Esophagus squamous epithelium (tissue), 5 donors: ENCODE measurements around the gene UQCRC2. TPM values are rescaled to one million over a fixed set of nuclear protein-coding genes. Genes with fewer than 3 reads are reported as not detected.

Experiments used
- DNase-seq: peaks from one replicate; lab custom pipeline; 2025; lab: John Stamatoyannopoulos, UW
- H3K27ac ChIP-seq, 4 donors: fragments of 200-600 bp; sonication (generic); one replicate each; pipeline ENCODE4 v1.5.1; 2016 to 2019; ENCODE audit warnings: mild to moderate bottlenecking in 1 of 4
- H3K27me3 ChIP-seq, 4 donors: fragments of 200-600 bp; sonication (generic); 1 replicate in 3 of 4; 2 replicates in 1 of 4; pipeline versions ENCODE4 v1.5.1 to v1.6.0; 2017 to 2021; ENCODE audit warnings: antibody characterized with exemption in 1 of 4
- H3K36me3 ChIP-seq, 3 donors: fragments of 200-600 bp; sonication (generic); one replicate each; pipeline ENCODE4 v1.5.1; 2016 to 2019
- H3K4me1 ChIP-seq, 3 donors: fragments of 200-600 bp; sonication (generic); one replicate each; pipeline ENCODE4 v1.5.1; 2017 to 2019
- H3K4me3 ChIP-seq, 4 donors: fragments of 200-600 bp; sonication (generic); 1 replicate in 3 of 4; 2 replicates in 1 of 4; pipeline ENCODE4 v1.5.1; 2016 to 2019; ENCODE audit warnings: mild to moderate bottlenecking in 2 of 4, moderate library complexity in 1 of 4
- H3K9me3 ChIP-seq, 3 donors: fragments of 200-600 bp; sonication (generic); one replicate each; pipeline ENCODE4 v1.5.1; 2016 to 2019
- POLR2A ChIP-seq, 4 donors: fragments of 450-650 bp; IDR thresholded peaks; one replicate each; pipeline ENCODE4 v1.6.1; 2017; ENCODE audit warnings: antibody characterized with exemption in 4 of 4, mild to moderate bottlenecking in 4 of 4, moderate library complexity in 3 of 4
- WGBS, 2 donors: methylation state at CpG; one replicate each; pipeline ENCODE4 v1.1.5; 2018; 5-methylcytosine and 5-hydroxymethylcytosine counted together
- intact Hi-C: fragments of 100-400 bp; cut with DNase I; formaldehyde crosslinking; loops from one replicate; pipeline ENCODE4 v1.15.0; 2022
- total RNA-seq, 4 donors: library from RNA; depleted of rRNA; stranded (reverse); fragments of >200 nt; gene quantifications; one replicate each; pipeline ENCODE4 v1.1.0, GENCODE V29; 2016
- TF ChIP-seq, protein P1 (sequence below), 6 experiments: fragments of 450-650 bp in 4 of 6; fragments of 200-600 bp in 2 of 6; sonication (generic) in 2 of 6; IDR thresholded peaks; one replicate each; pipeline ENCODE4 v1.5.1; 2016 to 2019; ENCODE audit warnings: antibody characterized with exemption in 6 of 6, mild to moderate bottlenecking in 4 of 6, moderate library complexity in 4 of 6
- donor health status: DM: yes; HTN: yes; CAD: no.

The UQCRC2 gene
- total RNA-seq, 4 donors from 2014 or later: 107 to 207 (median 181) TPM

DNA sequence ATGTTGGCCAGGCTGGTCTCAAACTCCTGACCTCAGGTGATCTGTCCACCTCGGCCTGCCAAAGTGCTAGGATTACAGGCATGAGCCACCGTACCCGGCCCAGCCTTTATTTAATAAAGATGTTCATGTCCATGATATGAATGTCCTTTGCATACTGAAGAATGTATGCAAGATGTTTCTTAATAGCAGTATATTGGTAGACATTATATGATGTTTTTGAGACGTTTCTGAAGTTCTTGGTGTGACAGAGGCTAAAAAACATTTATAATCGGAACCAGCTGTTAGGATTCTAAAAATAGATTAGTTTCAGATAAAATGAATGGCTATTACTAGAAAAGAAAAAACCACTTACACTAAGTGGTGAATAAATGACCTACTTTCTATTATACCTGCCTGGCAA is 36.0 kb downstream of the UQCRC2 start:
- Histone ChIP-seq H3K4me3 (no peak overlapping the region), H3K9me3 (no peaks in the 10 kb centered on the region), H3K36me3 (peaks cover under 1 to 26% (median 8%) of the 10 kb centered on the region in 3 donors), H3K27me3 (no peaks in the 10 kb centered on the region), H3K4me1 (peaks cover 0 to 25% (median 0%) of the 10 kb centered on the region in 3 donors), H3K27ac (no peak overlapping the region)
- intact Hi-C loops: no loop called here
- TF ChIP-seq, protein P1, sequence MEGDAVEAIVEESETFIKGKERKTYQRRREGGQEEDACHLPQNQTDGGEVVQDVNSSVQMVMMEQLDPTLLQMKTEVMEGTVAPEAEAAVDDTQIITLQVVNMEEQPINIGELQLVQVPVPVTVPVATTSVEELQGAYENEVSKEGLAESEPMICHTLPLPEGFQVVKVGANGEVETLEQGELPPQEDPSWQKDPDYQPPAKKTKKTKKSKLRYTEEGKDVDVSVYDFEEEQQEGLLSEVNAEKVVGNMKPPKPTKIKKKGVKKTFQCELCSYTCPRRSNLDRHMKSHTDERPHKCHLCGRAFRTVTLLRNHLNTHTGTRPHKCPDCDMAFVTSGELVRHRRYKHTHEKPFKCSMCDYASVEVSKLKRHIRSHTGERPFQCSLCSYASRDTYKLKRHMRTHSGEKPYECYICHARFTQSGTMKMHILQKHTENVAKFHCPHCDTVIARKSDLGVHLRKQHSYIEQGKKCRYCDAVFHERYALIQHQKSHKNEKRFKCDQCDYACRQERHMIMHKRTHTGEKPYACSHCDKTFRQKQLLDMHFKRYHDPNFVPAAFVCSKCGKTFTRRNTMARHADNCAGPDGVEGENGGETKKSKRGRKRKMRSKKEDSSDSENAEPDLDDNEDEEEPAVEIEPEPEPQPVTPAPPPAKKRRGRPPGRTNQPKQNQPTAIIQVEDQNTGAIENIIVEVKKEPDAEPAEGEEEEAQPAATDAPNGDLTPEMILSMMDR (IDR thresholded peaks at IDR 0.05): no peak
- TF ChIP-seq POLR2A (IDR thresholded peaks at IDR 0.05): no peak
- 60 to 73% methylated on average over 5 of the region's 5 CpGs for WGBS, 2 donors
- no peak for DNase-seq

DNA sequence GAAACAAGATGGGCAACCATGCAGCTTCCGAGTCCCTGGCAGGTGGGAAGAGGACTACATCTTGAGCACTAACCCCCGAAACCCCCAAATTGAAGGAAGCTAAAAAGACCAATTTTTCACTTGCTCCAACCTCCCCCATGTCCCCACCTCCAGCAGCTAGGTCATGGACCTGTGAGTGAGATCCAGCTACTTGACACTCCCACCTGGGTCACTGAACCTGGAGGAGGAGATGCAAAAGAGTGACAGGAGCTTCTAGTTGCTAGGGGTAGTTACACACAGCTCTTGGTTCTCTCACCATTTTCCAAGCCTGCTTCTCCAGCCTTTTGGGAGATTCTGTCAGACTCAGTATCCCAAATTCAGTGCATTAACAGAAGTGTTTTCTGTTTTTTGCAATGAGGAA is 36.6 kb downstream of the UQCRC2 start:
- intact Hi-C loops: loop anchor here (10.0 kb wide), 1 partner anchor 195 kb away; no protein-coding TSS in a partner anchor
- H3K36me3 ChIP-seq: peaks cover 0 to 20% (median 2%) of the 10 kb centered on the region in 3 donors
- DNase-seq: no peak
- no peaks in the 10 kb centered on the region for H3K9me3 ChIP-seq
- no peaks in the 10 kb centered on the region for H3K27me3 ChIP-seq
- 84 to 100% methylated on average over 1 to 2 of the region's 2 CpGs for WGBS, 2 donors
- peaks cover 0 to 25% (median 0%) of the 10 kb centered on the region in 3 donors for H3K4me1 ChIP-seq
- no peak overlapping the region for H3K27ac ChIP-seq
- no peak for TF ChIP-seq POLR2A (IDR thresholded peaks at IDR 0.05)
- TF ChIP-seq, protein P1 (IDR thresholded peaks at IDR 0.05): no peak
- no peak overlapping the region for H3K4me3 ChIP-seq

DNA sequence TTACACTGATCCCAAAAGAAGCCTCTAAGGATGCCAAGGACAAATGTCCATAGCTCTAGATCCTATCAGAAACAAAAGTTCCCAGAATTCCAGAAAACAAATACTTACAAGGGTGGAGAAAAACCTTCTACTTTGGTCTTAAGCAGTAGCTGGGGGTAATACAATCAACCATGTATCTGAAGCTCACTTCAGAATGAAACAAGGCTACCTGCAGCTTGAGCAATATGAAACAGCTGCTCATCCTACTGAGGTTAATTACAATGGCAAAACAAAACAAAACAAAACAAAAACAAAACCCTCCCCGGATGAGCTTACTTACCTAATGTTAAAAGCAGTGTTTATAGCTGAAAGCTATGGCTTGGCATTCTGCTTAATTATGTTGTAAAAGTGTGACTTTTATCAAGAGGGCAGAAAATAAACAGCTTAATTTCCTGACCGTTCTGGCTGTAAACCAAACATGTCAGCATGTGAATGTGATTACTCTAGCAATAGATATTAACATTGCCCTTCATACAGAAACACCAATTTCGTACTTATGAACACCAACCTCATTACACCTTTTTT is 37.3 kb downstream of the UQCRC2 start:
- Histone ChIP-seq H3K27me3 (no peaks in the 10 kb centered on the region), H3K36me3 (peaks cover 0 to 13% (median 0%) of the 10 kb centered on the region in 3 donors), H3K4me1 (peaks cover 0 to 25% (median 0%) of the 10 kb centered on the region in 3 donors), H3K27ac (no peak overlapping the region), H3K9me3 (no peaks in the 10 kb centered on the region), H3K4me3 (no peak overlapping the region)
- DNase-seq: no peak
- TF ChIP-seq, protein P1 (IDR thresholded peaks at IDR 0.05): no peak
- TF ChIP-seq POLR2A (IDR thresholded peaks at IDR 0.05): no peak
- WGBS, 2 donors: 58 to 60% methylated on average over 3 of the region's 3 CpGs
- intact Hi-C loops: loop anchor here (10.0 kb wide), 1 partner anchor 194 kb away; no protein-coding TSS in a partner anchor

DNA sequence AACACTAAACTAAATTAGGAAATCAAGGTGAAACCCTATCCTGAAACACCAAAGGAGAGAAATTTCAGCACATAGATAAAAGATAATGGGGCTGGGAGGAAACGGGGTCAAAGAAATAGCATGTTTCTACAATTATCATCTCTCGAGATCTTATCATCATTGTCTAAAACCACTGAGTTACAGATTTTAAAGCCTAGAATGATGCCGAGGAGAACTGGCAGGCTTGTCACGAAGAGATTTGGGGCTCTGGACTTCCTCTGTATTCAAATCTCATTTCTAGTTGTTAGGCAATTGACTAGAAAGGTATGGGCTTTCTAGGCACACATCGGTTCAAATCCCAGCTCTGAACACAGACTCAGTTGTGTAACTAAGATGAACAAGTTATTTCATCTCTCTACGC is 38.5 kb downstream of the UQCRC2 start:
- no peak overlapping the region for H3K4me3 ChIP-seq
- TF ChIP-seq, protein P1 (IDR thresholded peaks at IDR 0.05): no peak
- no peak for TF ChIP-seq POLR2A (IDR thresholded peaks at IDR 0.05)
- intact Hi-C loops: loop anchor here (10.0 kb wide), 1 partner anchor 193 kb away; no protein-coding TSS in a partner anchor

DNA sequence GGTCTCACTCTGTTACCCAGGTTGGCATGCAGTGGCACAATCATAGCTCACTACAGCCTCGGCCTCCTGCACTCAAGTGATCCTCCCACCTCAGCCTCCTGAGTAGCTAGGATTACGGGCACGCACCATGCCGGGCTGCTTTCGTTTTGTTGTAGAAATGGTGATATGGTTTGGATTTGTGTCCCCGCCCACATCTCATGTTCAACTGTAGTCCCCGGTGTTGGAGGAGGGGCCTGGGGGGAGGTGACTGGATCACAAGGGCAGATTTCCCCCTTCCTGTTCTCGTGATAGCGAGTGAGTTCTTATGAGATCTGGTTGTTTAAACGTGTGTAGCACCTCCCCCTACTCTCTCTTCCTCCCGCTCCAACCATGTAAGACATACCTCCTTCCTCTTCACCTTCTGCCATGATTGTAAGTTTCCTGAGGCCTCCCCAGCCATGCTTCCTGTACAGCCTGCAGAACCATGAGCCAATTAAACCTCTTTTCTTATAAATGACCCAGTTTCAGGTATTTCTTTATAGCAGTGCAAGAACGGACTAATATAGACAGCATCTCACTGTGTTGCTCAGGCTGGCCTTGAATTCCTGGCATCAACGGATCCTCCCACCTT is 41.8 kb downstream of the UQCRC2 start:
- Histone ChIP-seq H3K36me3 (no peaks in the 10 kb centered on the region), H3K27me3 (no peaks in the 10 kb centered on the region), H3K4me3 (no peak overlapping the region), H3K9me3 (no peaks in the 10 kb centered on the region), H3K27ac (no peak overlapping the region), H3K4me1 (peaks cover 0 to 31% (median 0%) of the 10 kb centered on the region in 3 donors)
- intact Hi-C loops: loop anchor here (10.0 kb wide), 1 partner anchor 190 kb away; no protein-coding TSS in a partner anchor
- TF ChIP-seq, protein P1 (IDR thresholded peaks at IDR 0.05): no peak
- no peak for TF ChIP-seq POLR2A (IDR thresholded peaks at IDR 0.05)
- DNase-seq: no peak
- 90 to 94% methylated on average over 13 of the region's 13 CpGs for WGBS, 2 donors

More for the DNA sequence above, 38.5 kb downstream of the UQCRC2 start:
- Histone ChIP-seq H3K9me3 (no peaks in the 10 kb centered on the region), H3K36me3 (peaks cover 0 to 1% (median 0%) of the 10 kb centered on the region in 3 donors), H3K27me3 (no peaks in the 10 kb centered on the region), H3K4me1 (peaks cover 0 to 23% (median 0%) of the 10 kb centered on the region in 3 donors), H3K27ac (no peak overlapping the region)
- 75 to 76% methylated on average over 6 of the region's 6 CpGs for WGBS, 2 donors
- DNase-seq: no peak
